Lower leg skin (tissue), 4 donors: ENCODE measurements around the gene PRPF8. TPM values are rescaled to one million over a fixed set of nuclear protein-coding genes. Genes with fewer than 3 reads are reported as not detected.
A peak's percentile ranks its signal among the peaks of the same experiment; 100 is the strongest.
"Not testable (repeated sequence)": the region's sequence is repeated elsewhere in the genome, so short reads cannot be mapped to it uniquely, and the experiment has no call there.

Experiments used
- DNase-seq, 2 donors: peaks; one replicate each; pipeline ENCODE4 v3.0.0-alpha.2; 2019; ENCODE audit warnings: low spot score in 2 of 2
- H3K4me3 ChIP-seq: fragments of 200-600 bp; sonication (generic); 2 replicates; pipeline ENCODE4 v1.5.1; 2017; ENCODE audit warnings: mild to moderate bottlenecking, low read depth; ENCODE audit not compliant: poor library complexity, severe bottlenecking
- POLR2A ChIP-seq, 2 donors: fragments of 450-650 bp; IDR thresholded peaks; one replicate each; pipeline ENCODE4 v1.6.1; 2016 to 2017; ENCODE audit warnings: antibody characterized with exemption in 2 of 2, mild to moderate bottlenecking in 1 of 2, moderate library complexity in 1 of 2
- whole genome bisulfite sequencing, 2 donors: methylation state at CpG; one replicate each; pipeline ENCODE4 v1.1.5; 2018; 5-methylcytosine and 5-hydroxymethylcytosine counted together
- intact Hi-C: fragments of 100-400 bp; cut with DNase I; formaldehyde crosslinking; loops from one replicate; pipeline ENCODE4 v1.15.0; 2023; ENCODE audit warnings: low total_unique reads
- total RNA-seq, 4 donors: library from RNA; depleted of rRNA; stranded (reverse); fragments of >200 nt; gene quantifications; one replicate each; pipeline ENCODE4 v1.1.0, GENCODE V29; 2016
- TF ChIP-seq, protein P1 (sequence below), 3 donors: fragments of 450-650 bp; IDR thresholded peaks; one replicate each; pipeline ENCODE4 v1.5.1; 2016; ENCODE audit warnings: antibody characterized with exemption in 3 of 3, mild to moderate bottlenecking in 3 of 3, moderate library complexity in 2 of 3

PRPF8 gene
- total RNA-seq, 4 donors from 2014 or later: 140 to 228 (median 173) TPM

DNA sequence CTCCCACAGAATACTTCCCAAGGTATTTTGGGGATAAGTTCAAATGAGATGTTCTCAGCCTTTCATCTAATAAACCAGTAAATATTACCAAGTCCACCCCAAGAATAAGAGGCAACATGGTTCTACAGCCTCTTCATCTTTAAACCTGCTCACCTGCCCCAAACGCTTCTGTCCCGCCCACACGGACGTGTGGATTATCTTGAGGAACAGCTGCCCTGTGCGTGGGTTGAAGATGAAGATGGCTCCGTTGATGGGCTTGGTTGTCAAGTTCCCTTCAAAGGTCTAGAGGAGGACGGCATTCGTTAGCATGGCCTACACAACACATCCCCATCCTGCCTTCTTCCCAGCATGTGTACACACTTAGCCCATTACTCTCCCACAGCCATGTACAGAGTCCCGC, 26.6 kb downstream of the PRPF8 start:
- DNase-seq: no peak
- no peak for TF ChIP-seq POLR2A (IDR thresholded peaks at IDR 0.05)
- TF ChIP-seq, protein P1, sequence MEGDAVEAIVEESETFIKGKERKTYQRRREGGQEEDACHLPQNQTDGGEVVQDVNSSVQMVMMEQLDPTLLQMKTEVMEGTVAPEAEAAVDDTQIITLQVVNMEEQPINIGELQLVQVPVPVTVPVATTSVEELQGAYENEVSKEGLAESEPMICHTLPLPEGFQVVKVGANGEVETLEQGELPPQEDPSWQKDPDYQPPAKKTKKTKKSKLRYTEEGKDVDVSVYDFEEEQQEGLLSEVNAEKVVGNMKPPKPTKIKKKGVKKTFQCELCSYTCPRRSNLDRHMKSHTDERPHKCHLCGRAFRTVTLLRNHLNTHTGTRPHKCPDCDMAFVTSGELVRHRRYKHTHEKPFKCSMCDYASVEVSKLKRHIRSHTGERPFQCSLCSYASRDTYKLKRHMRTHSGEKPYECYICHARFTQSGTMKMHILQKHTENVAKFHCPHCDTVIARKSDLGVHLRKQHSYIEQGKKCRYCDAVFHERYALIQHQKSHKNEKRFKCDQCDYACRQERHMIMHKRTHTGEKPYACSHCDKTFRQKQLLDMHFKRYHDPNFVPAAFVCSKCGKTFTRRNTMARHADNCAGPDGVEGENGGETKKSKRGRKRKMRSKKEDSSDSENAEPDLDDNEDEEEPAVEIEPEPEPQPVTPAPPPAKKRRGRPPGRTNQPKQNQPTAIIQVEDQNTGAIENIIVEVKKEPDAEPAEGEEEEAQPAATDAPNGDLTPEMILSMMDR (IDR thresholded peaks at IDR 0.05): no peak
- WGBS, 2 donors: 93 to 95% methylated on average over 9 of the region's 9 CpGs
- no peak overlapping the region for H3K4me3 ChIP-seq
- intact Hi-C loops: no loop called here

DNA sequence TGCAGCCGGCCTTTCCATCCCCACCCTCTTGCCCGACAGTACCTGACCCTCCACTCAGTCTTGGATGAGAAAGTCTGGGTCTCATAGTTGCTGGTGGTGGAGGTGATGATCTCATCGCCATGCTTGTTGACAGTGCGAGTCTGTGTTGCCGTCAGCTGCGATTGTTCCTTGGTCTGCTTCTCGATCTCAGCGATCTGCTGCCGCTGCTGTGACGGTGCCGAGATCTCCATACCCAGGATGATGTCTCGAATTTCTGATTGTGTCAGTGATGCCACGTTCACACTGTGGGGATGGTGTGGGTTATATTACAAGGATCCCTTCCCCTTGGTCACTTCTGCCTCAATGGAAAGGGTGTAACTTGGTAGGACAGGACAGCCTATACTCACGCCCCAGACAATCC, 30.9 kb downstream of the PRPF8 start:
- intact Hi-C loops: no loop called here
- DNase-seq: no peak
- TF ChIP-seq POLR2A (IDR thresholded peaks at IDR 0.05): no peak
- TF ChIP-seq, protein P1 (IDR thresholded peaks at IDR 0.05): no peak
- WGBS, 2 donors: 90 to 95% methylated on average over 14 of the region's 14 CpGs
- H3K4me3 ChIP-seq: no peak overlapping the region

DNA sequence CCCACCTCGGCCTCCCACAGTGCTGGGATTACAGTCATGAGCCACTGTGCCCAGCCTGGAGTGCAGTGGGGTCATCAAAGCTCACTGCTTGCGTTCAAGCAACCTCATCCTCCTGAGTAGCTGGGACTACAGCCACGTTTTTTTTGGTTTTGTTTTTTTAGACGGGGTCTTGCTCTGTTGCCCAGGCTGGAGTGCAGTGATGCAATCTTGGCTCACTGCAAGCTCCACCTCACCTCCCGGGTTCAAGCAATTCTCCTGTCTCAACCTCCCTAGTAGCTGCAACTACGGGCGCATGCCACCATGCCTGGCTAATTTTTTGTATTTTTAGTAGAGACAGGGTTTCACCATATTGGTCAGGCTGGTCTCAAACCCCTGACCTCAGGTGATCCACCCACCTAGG, 31.9 kb downstream of the PRPF8 start:
- DNase-seq, intact Hi-C loops, H3K4me3 ChIP-seq: not testable (repeated sequence)
- whole genome bisulfite sequencing, 2 donors: 87 to 92% methylated on average over 7 of the region's 7 CpGs

DNA sequence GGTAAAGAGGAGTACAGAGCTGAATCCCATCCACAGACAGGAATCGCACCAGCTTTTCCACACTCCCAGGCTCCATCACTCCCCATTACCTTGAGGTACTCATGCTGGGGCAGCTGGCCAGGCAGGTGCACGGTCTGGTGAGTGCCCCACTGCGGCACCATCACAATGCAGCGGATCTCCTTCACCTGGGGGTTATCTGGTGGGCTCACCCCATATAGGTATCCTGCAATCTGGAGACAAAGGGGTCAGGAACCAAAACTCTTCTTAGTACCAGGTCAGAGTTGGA, 33.2 kb downstream of the PRPF8 start:
- no peak for TF ChIP-seq POLR2A (IDR thresholded peaks at IDR 0.05)
- TF ChIP-seq, protein P1 (IDR thresholded peaks at IDR 0.05): no peak
- DNase-seq: no peak
- H3K4me3 ChIP-seq: no peak overlapping the region
- 79 to 85% methylated on average over 4 of the region's 4 CpGs for WGBS, 2 donors
- intact Hi-C loops: no loop called here

DNA sequence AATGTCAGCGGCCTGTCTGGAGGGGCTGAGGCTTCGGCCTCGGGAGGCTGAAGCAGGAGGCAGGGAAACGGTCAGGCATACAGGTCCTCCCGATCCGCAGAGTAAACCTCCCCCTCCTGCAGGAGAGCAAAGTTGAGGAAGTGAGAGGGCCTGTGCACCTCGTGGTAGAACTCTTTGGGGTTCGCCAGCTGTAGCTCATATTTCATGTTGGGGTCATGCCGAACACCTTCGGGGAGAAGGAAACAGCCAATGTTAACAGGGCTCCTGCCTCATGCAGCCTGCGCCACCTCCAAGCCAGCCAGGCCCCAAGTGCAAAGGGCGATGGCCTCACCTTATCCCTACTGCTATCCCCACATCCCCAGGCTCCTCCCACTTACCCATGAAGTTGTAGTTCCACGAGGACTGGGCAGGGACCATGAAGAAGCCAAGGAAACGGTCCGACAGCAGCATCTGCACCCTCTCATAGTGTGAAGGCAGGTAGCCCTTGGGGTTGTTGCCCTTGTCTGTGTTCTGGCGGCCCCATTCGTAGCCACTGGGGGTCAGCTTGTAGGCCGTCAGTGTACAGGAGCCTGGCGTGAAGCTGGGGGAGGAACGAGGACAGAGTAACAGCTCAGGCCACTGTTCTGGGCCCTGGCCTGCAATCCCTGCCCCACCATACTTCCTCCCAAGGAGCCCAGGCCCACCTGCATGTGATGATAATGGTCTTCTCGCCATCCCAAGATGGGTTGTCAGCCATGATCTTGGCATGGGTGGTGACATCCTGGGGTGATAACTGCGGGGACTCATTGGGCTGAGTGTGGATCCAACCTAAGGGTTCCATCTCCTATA, 33.7 kb downstream of the PRPF8 start:
- WGBS, 2 donors: 74 to 77% methylated on average over 22 of the region's 22 CpGs
- intact Hi-C loops: no loop called here
- no peak for DNase-seq
- TF ChIP-seq, protein P1 (IDR thresholded peaks at IDR 0.05): no peak
- no peak for TF ChIP-seq POLR2A (IDR thresholded peaks at IDR 0.05)
- H3K4me3 ChIP-seq: no peak overlapping the region

DNA sequence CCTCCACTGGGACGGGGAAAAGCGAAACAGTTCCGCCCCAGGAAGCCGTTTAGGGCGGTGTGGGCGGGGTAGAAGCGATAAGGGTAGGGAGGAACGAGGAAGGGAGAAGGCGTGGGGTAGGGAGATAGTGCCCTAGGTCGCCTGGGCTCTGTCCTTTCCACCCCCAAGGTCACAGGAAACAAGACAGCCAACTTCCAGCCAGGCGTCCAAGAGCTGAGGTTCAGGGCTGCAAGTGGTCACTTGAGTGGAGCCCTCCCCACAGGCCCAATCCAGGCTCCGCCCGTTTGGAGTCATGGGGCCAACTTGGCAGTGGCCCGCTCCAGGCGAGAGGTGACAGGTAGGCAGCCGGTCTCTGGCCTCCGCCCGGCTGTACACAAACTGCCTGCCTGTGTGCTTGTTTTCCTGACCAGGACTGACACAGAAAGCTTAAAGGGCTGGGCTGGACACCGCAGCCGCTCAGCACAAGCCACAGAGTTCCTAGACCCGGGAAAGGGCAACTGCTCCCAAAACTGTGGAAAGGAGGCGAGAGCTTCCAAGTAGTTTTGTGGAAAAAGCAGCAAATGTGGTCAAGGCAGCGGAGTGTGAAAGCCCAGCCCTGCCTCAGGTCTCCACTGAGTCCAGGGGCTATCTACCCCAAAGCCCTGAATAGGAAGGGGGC, 34.7 kb downstream of the PRPF8 start, which contains the start of gene RILP:
RILP (minus strand) TSS at position 23 of the 658 bp plus-strand sequence. CDS start 62 bp downstream, outside the sequence.
- H3K4me3 ChIP-seq: peak within 1 kb of the TSS; percentile 42
- peak; percentile 73 to 96 for DNase-seq
- TF ChIP-seq POLR2A (IDR thresholded peaks at IDR 0.05): no peak
- TF ChIP-seq, protein P1 (IDR thresholded peaks at IDR 0.05): no peak
- intact Hi-C loops: loop anchor here (10.0 kb wide), 1 partner anchor 75 kb away; no protein-coding TSS in a partner anchor
- WGBS, 2 donors: 12 to 15% methylated on average over 20 to 23 of the region's 23 CpGs
